GM21390 (cell line): ENCODE measurements around the gene NFIB.

ENCODE experiments used
- ATAC-seq: cut with Tn5 transposase; IDR thresholded peaks from one replicate; pipeline ENCODE4 v1.9.1; 2021; ENCODE audit not compliant: unreplicated experiment

The NFIB gene

GRCh38 chr9:14131356-14132088, 182.4 kb downstream of the NFIB start:
- ATAC-seq, result no peak

- ATAC-seq, result no peak
Measured at GRCh38 chr9:14127656-14128055, 186.3 kb downstream of the NFIB start.

GRCh38 chr9:14119694-14120514, 194.0 kb downstream of the NFIB start:
- no peak for ATAC-seq

GRCh38 chr9:14112226-14112625, 201.7 kb downstream of the NFIB start:
- no peak for ATAC-seq

GRCh38 chr9:14111696-14112095, 202.2 kb downstream of the NFIB start:
- ATAC-seq, result no peak

GRCh38 chr9:14107977-14108376, 206.0 kb downstream of the NFIB start:
- no peak for ATAC-seq

GRCh38 chr9:14107495-14107894, 206.4 kb downstream of the NFIB start:
- no peak for ATAC-seq

- no peak for ATAC-seq
Measured at GRCh38 chr9:14106699-14107098, 207.2 kb downstream of the NFIB start.

GRCh38 chr9:14104496-14104895, 209.4 kb downstream of the NFIB start:
- no peak for ATAC-seq

GRCh38 chr9:14103115-14103514, 210.8 kb downstream of the NFIB start:
- ATAC-seq, result no peak

GRCh38 chr9:14099737-14100136, 214.2 kb downstream of the NFIB start:
- no peak for ATAC-seq

- ATAC-seq, result no peak
Measured at GRCh38 chr9:14098486-14099180, 215.3 kb downstream of the NFIB start.

- ATAC-seq, result no peak
Measured at GRCh38 chr9:14097666-14098415, 216.1 kb downstream of the NFIB start.

GRCh38 chr9:14097215-14097614, 216.7 kb downstream of the NFIB start:
- ATAC-seq, result no peak

GRCh38 chr9:14096258-14096922, 217.6 kb downstream of the NFIB start:
- no peak for ATAC-seq

- no peak for ATAC-seq
Measured at GRCh38 chr9:14095277-14095676, 218.7 kb downstream of the NFIB start.

GRCh38 chr9:14094491-14094890, 219.4 kb downstream of the NFIB start:
- no peak for ATAC-seq

- no peak for ATAC-seq
Measured at GRCh38 chr9:14092344-14092743, 221.6 kb downstream of the NFIB start.

- no peak for ATAC-seq
Measured at GRCh38 chr9:14089051-14089803, 224.7 kb downstream of the NFIB start.

- ATAC-seq, result no peak
Measured at GRCh38 chr9:14087576-14087975, 226.4 kb downstream of the NFIB start.
